ENCODE results near the gene C19orf81.
"Not testable (repeated sequence)": the region's sequence is repeated elsewhere in the genome, so short reads cannot be mapped to it uniquely, and the experiment has no call there.

C19orf81 gene

GRCh38 chr19:50649433-50650391 is at the start of gene C19orf81:
Gene C19orf81, plus strand, starts transcription at chr19:50649445. Its CDS starts 0 bp downstream, at chr19:50649445.
- H3K9ac ChIP-seq (ENCODE audit: low read depth, low read length) = no peak within 1 kb of the TSS
- H3K27me3 ChIP-seq (ENCODE audit: control insufficient read depth, insufficient read depth, low read length) = peaks cover 25% of the 10 kb centered on the region
- H3K36me3 ChIP-seq (ENCODE audit: control insufficient read depth, insufficient read depth, low read length) = no peaks in the 10 kb centered on the region
- peak within 1 kb of the TSS; percentile 39 for H3K4me3 ChIP-seq (ENCODE audit: low read depth, low read length)
- no peaks in the 10 kb centered on the region for H3K9me3 ChIP-seq (ENCODE audit: control insufficient read depth, insufficient read depth, low read length)
- H3K4me1 ChIP-seq (ENCODE audit: control insufficient read depth, insufficient read depth, low read length) = peaks cover 4% of the 10 kb centered on the region

GRCh38 chr19:50601407-50602088 is 47.7 kb upstream of the C19orf81 start:
- H3K36me3 ChIP-seq (ENCODE audit: control insufficient read depth, insufficient read depth, low read length) = no peaks in the 10 kb centered on the region
- no peak overlapping the region for H3K4me3 ChIP-seq (ENCODE audit: low read depth, low read length)
- H3K27me3 ChIP-seq (ENCODE audit: control insufficient read depth, insufficient read depth, low read length) = peaks cover 23% of the 10 kb centered on the region
- H3K9ac ChIP-seq (ENCODE audit: low read depth, low read length) = no peak overlapping the region
- H3K4me1 ChIP-seq (ENCODE audit: control insufficient read depth, insufficient read depth, low read length) = no peaks in the 10 kb centered on the region
- H3K9me3 ChIP-seq (ENCODE audit: control insufficient read depth, insufficient read depth, low read length) = no peaks in the 10 kb centered on the region

GRCh38 chr19:50602089-50602422 is 47.2 kb upstream of the C19orf81 start:
- no peaks in the 10 kb centered on the region for H3K9me3 ChIP-seq (ENCODE audit: control insufficient read depth, insufficient read depth, low read length)
- no peak overlapping the region for H3K9ac ChIP-seq (ENCODE audit: low read depth, low read length)
- no peaks in the 10 kb centered on the region for H3K4me1 ChIP-seq (ENCODE audit: control insufficient read depth, insufficient read depth, low read length)
- no peaks in the 10 kb centered on the region for H3K36me3 ChIP-seq (ENCODE audit: control insufficient read depth, insufficient read depth, low read length)
- no peak overlapping the region for H3K4me3 ChIP-seq (ENCODE audit: low read depth, low read length)
- H3K27me3 ChIP-seq (ENCODE audit: control insufficient read depth, insufficient read depth, low read length) = peaks cover 29% of the 10 kb centered on the region

GRCh38 chr19:50602496-50602895 is 46.7 kb upstream of the C19orf81 start:
- no peak overlapping the region for H3K9ac ChIP-seq (ENCODE audit: low read depth, low read length)
- peaks cover 33% of the 10 kb centered on the region for H3K27me3 ChIP-seq (ENCODE audit: control insufficient read depth, insufficient read depth, low read length)
- no peaks in the 10 kb centered on the region for H3K36me3 ChIP-seq (ENCODE audit: control insufficient read depth, insufficient read depth, low read length)
- H3K4me1 ChIP-seq (ENCODE audit: control insufficient read depth, insufficient read depth, low read length) = no peaks in the 10 kb centered on the region
- no peaks in the 10 kb centered on the region for H3K9me3 ChIP-seq (ENCODE audit: control insufficient read depth, insufficient read depth, low read length)
- no peak overlapping the region for H3K4me3 ChIP-seq (ENCODE audit: low read depth, low read length)

- Histone ChIP-seq H3K27me3 (ENCODE audit: control insufficient read depth, insufficient read depth, low read length) (peaks cover 34% of the 10 kb centered on the region), H3K9me3 (ENCODE audit: control insufficient read depth, insufficient read depth, low read length) (no peaks in the 10 kb centered on the region), H3K4me3 (ENCODE audit: low read depth, low read length) (no peak overlapping the region), H3K4me1 (ENCODE audit: control insufficient read depth, insufficient read depth, low read length) (no peaks in the 10 kb centered on the region), H3K9ac (ENCODE audit: low read depth, low read length) (no peak overlapping the region), H3K36me3 (ENCODE audit: control insufficient read depth, insufficient read depth, low read length) (no peaks in the 10 kb centered on the region)
Observed at GRCh38 chr19:50602935-50603334, 46.3 kb upstream of the C19orf81 start.

GRCh38 chr19:50604264-50605073 is 44.8 kb upstream of the C19orf81 start:
- H3K4me3 ChIP-seq (ENCODE audit: low read depth, low read length); H3K9ac ChIP-seq (ENCODE audit: low read depth, low read length); H3K9me3 ChIP-seq (ENCODE audit: control insufficient read depth, insufficient read depth, low read length); H3K4me1 ChIP-seq (ENCODE audit: control insufficient read depth, insufficient read depth, low read length); H3K36me3 ChIP-seq (ENCODE audit: control insufficient read depth, insufficient read depth, low read length): not testable (repeated sequence)
- peaks cover 36% of the 10 kb centered on the region for H3K27me3 ChIP-seq (ENCODE audit: control insufficient read depth, insufficient read depth, low read length)

GRCh38 chr19:50606059-50606836 is 43.0 kb upstream of the C19orf81 start:
- not testable (repeated sequence) for H3K9me3 ChIP-seq (ENCODE audit: control insufficient read depth, insufficient read depth, low read length); H3K4me3 ChIP-seq (ENCODE audit: low read depth, low read length); H3K4me1 ChIP-seq (ENCODE audit: control insufficient read depth, insufficient read depth, low read length); H3K9ac ChIP-seq (ENCODE audit: low read depth, low read length); H3K36me3 ChIP-seq (ENCODE audit: control insufficient read depth, insufficient read depth, low read length)
- H3K27me3 ChIP-seq (ENCODE audit: control insufficient read depth, insufficient read depth, low read length) = peaks cover 34% of the 10 kb centered on the region

- peaks cover 23% of the 10 kb centered on the region for H3K27me3 ChIP-seq (ENCODE audit: control insufficient read depth, insufficient read depth, low read length)
- H3K4me3 ChIP-seq (ENCODE audit: low read depth, low read length) = peak overlapping the region; percentile 45
- H3K9me3 ChIP-seq (ENCODE audit: control insufficient read depth, insufficient read depth, low read length) = no peaks in the 10 kb centered on the region
- H3K9ac ChIP-seq (ENCODE audit: low read depth, low read length) = no peak overlapping the region
- no peaks in the 10 kb centered on the region for H3K36me3 ChIP-seq (ENCODE audit: control insufficient read depth, insufficient read depth, low read length)
- H3K4me1 ChIP-seq (ENCODE audit: control insufficient read depth, insufficient read depth, low read length) = no peaks in the 10 kb centered on the region
Observed at GRCh38 chr19:50607388-50607787, 41.9 kb upstream of the C19orf81 start.

- Histone ChIP-seq H3K4me3 (ENCODE audit: low read depth, low read length) (peak overlapping the region; percentile 58), H3K4me1 (ENCODE audit: control insufficient read depth, insufficient read depth, low read length) (no peaks in the 10 kb centered on the region), H3K9ac (ENCODE audit: low read depth, low read length) (no peak overlapping the region), H3K36me3 (ENCODE audit: control insufficient read depth, insufficient read depth, low read length) (no peaks in the 10 kb centered on the region), H3K27me3 (ENCODE audit: control insufficient read depth, insufficient read depth, low read length) (peaks cover 16% of the 10 kb centered on the region), H3K9me3 (ENCODE audit: control insufficient read depth, insufficient read depth, low read length) (no peaks in the 10 kb centered on the region)
Observed at GRCh38 chr19:50607874-50608785, 41.1 kb upstream of the C19orf81 start.

GRCh38 chr19:50612504-50613404 is 36.5 kb upstream of the C19orf81 start:
- not testable (repeated sequence) for H3K9me3 ChIP-seq (ENCODE audit: control insufficient read depth, insufficient read depth, low read length); H3K4me1 ChIP-seq (ENCODE audit: control insufficient read depth, insufficient read depth, low read length); H3K36me3 ChIP-seq (ENCODE audit: control insufficient read depth, insufficient read depth, low read length); H3K27me3 ChIP-seq (ENCODE audit: control insufficient read depth, insufficient read depth, low read length); H3K4me3 ChIP-seq (ENCODE audit: low read depth, low read length); H3K9ac ChIP-seq (ENCODE audit: low read depth, low read length)

Measured in iPS-15b (cell line).